ENCODE results near the gene SLC12A7.

- no peak for TF ChIP-seq CTCF (IDR thresholded peaks at IDR 0.05)
- TF ChIP-seq POLR2A (IDR thresholded peaks at IDR 0.05): no peak
Observed at GRCh38 chr5:1107167-1108022, 4.5 kb downstream of the SLC12A7 start.

Data from testis (tissue), 2 donors.